Measurements from ENCODE around the gene KCNMB2.

DNA sequence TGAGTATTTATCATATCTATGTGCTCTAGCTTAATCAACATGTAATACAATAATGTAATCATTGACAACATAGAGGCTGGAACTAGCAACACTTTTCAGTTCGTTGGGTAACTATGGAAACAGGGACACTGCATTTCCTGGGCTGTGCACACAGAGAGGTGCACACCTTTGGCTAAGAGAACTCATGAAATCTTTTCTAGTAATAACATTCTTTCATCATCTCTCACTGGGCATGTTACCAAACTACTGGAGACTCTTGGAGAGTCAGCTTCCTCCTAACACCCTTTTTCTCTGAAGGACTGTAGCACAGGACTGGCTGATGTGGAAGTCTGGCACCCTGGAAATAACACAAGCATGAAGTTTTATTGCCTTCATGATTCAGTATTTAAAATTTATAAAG is 135.6 kb downstream of the KCNMB2 start:
- TF ChIP-seq TARDBP (IDR thresholded peaks at IDR 0.05) (no peak), SUZ12 (IDR thresholded peaks at IDR 0.05) (no peak), BHLHE40 (IDR thresholded peaks at IDR 0.05; ENCODE audit: borderline replicate concordance) (no peak), HDGF (IDR thresholded peaks at IDR 0.05; ENCODE audit: borderline replicate concordance) (no peak), FOXA1 (IDR thresholded peaks at IDR 0.05) (no peak), SP1 (IDR thresholded peaks at IDR 0.05) (no peak)

All from HEK293T (cell line).